ENCODE measurements around the gene EPC1. TPM values are rescaled to one million over a fixed set of nuclear protein-coding genes. Genes with fewer than 3 reads are reported as not detected.

The EPC1 gene
- total and polyA plus RNA-seq, 9 of the 15 experiments (the other 6 are each of a cell fraction or from before 2014, with no cell fraction given) = 7.0 to 43.6 (median 16.1) TPM

GRCh38 chr10:32266979-32267378 is 80.0 kb downstream of the EPC1 start (continued):
- TF ChIP-seq AFF4 (CRISPR knock-in tag; IDR thresholded peaks at IDR 0.05) (no peak), ZNF740 (CRISPR knock-in tag; IDR thresholded peaks at IDR 0.05) (no peak), ZNF740 (tag; IDR thresholded peaks at IDR 0.05) (no peak), POLR2A (conservative IDR thresholded peaks at IDR 0.05) (peak; percentile 51), SUPT5H (IDR thresholded peaks at IDR 0.05) (0 out of 2 replicates have a peak, but pooled peaks have one; percentile 47), USF2 (CRISPR knock-in tag; IDR thresholded peaks at IDR 0.05) (no peak), ZFP1 (CRISPR knock-in tag; IDR thresholded peaks at IDR 0.05) (no peak), ZFPM2 (CRISPR knock-in tag; IDR thresholded peaks at IDR 0.05) (no peak)

Data from K562 (cell line).